H1 (cell line): ENCODE measurements around the gene LRRC10. TPM values are rescaled to one million over a fixed set of nuclear protein-coding genes. Genes with fewer than 3 reads are reported as not detected.

ENCODE experiments used
- CTCF ChIA-PET: fragments of 300-600 bp; sonication (Branson Sonifier 250); formaldehyde crosslinking; loops from one replicate; lab custom pipeline; 2021; ENCODE audit not compliant: partially characterized antibody; lab: Charles Lee
- POLR2A ChIA-PET: fragments of 300-600 bp; sonication (Branson Sonifier 250); formaldehyde crosslinking; loops from one replicate; lab custom pipeline; 2021; ENCODE audit warnings: inconsistent platforms; ENCODE audit not compliant: partially characterized antibody; lab: Charles Lee
- DNase-seq, 2 experiments: peaks; one replicate each; pipeline versions ENCODE4 v3.0.0 to v3.0.0-alpha.2; 2010 to 2022; ENCODE audit warnings: low spot score in 2 of 2, low read depth in 1 of 2, mixed read lengths in 1 of 2
- FAIRE-seq: peaks from 2 replicates; lab custom pipeline; 2011; peaks lifted over from hg19 to GRCh38; lab: Jason Lieb, UNC
- H2AFZ ChIP-seq: 2 replicates; pipeline ENCODE4 v1.8.1; 2012; ENCODE audit warnings: low read length, inconsistent platforms
- H2AK5ac ChIP-seq: 2 replicates; pipeline ENCODE4 v1.6.1; 2013; ENCODE audit warnings: low read depth, low read length
- H2BK120ac ChIP-seq: replicated peaks from 2 replicates; pipeline ENCODE3; 2013; ENCODE audit warnings: low read depth, low read length, inconsistent platforms
- H2BK12ac ChIP-seq: 2 replicates; pipeline ENCODE4 v1.6.1; 2013; ENCODE audit warnings: low read depth, low read length
- H2BK15ac ChIP-seq: 2 replicates; pipeline ENCODE4 v1.6.1; 2013; ENCODE audit warnings: low read length
- H2BK20ac ChIP-seq: 2 replicates; pipeline ENCODE4 v1.6.1; 2013; ENCODE audit warnings: low read length
- H2BK5ac ChIP-seq: 2 replicates; pipeline ENCODE4 v1.6.1; 2013; ENCODE audit warnings: low read depth, low read length
- H3K14ac ChIP-seq: 2 replicates; pipeline ENCODE4 v1.6.1; 2013; ENCODE audit warnings: inconsistent platforms; ENCODE audit not compliant: insufficient read length
- H3K18ac ChIP-seq: 2 replicates; pipeline ENCODE4 v1.6.1; 2013; ENCODE audit warnings: low read length; ENCODE audit errors: extremely low read depth
- H3K23ac ChIP-seq: 2 replicates; pipeline ENCODE4 v1.6.1; 2013; ENCODE audit warnings: inconsistent platforms; ENCODE audit not compliant: insufficient read length
- H3K23me2 ChIP-seq: 2 replicates; pipeline ENCODE4 v1.6.1; 2013; ENCODE audit warnings: low read depth, low read length
- H3K27ac ChIP-seq: 2 replicates; pipeline ENCODE4 v1.6.1; 2011; ENCODE audit warnings: low read depth, low read length, inconsistent platforms
- H3K27me3 ChIP-seq, 4 experiments: replicated peaks in 1 of 4; 1 replicate in 1 of 4; 2 replicates in 3 of 4; pipeline versions ENCODE4 v1.6.1 to v1.8.1; 2011 to 2013; ENCODE audit warnings: low read length in 3 of 4, mild to moderate bottlenecking in 3 of 4, inconsistent platforms in 2 of 4, mixed read lengths in 2 of 4, moderate library complexity in 1 of 4; ENCODE audit not compliant: control insufficient read depth in 3 of 4, insufficient read depth in 3 of 4; ENCODE audit errors: extremely low read depth in 1 of 4
- H3K36me3 ChIP-seq, 4 experiments: 2 replicates each; pipeline versions ENCODE4 v1.6.1 to v1.8.1; 2011 to 2013; ENCODE audit warnings: mild to moderate bottlenecking in 4 of 4, low read length in 3 of 4, moderate library complexity in 2 of 4, control low read depth in 1 of 4, inconsistent platforms in 1 of 4; ENCODE audit not compliant: insufficient read depth in 4 of 4, control insufficient read depth in 2 of 4
- H3K4ac ChIP-seq: replicated peaks from 2 replicates; pipeline ENCODE3; 2013; ENCODE audit warnings: low read length, low read depth, mixed read lengths, inconsistent platforms; ENCODE audit not compliant: insufficient read length
- H3K4me1 ChIP-seq, 4 experiments: replicated peaks in 1 of 4; 1 replicate in 1 of 4; 2 replicates in 3 of 4; pipeline versions ENCODE4 v1.6.1 to v1.8.1; 2011 to 2013; ENCODE audit warnings: low read length in 3 of 4, inconsistent platforms in 2 of 4, mixed read lengths in 1 of 4; ENCODE audit not compliant: insufficient read depth in 4 of 4, control insufficient read depth in 3 of 4
- H3K4me2 ChIP-seq, 2 experiments: 2 replicates each; pipeline versions ENCODE4 v1.6.1 to v1.8.1; 2011 to 2013; ENCODE audit warnings: low read depth in 2 of 2, low read length in 2 of 2, control low read depth in 1 of 2, inconsistent platforms in 1 of 2, mild to moderate bottlenecking in 1 of 2; ENCODE audit not compliant: insufficient read depth in 1 of 2
- H3K4me3 ChIP-seq, 4 experiments: fragments of 200-600, 300-600 bp in 1 of 4; sonication (generic), shearing (Covaris generic), sonication (Bioruptor Twin) in 1 of 4; 2 replicates each; pipeline versions ENCODE4 v1.5.1 to v1.8.1; 2011 to 2016; ENCODE audit warnings: low read length in 4 of 4, low read depth in 3 of 4, control low read depth in 2 of 4, inconsistent platforms in 2 of 4, mild to moderate bottlenecking in 2 of 4, mixed read lengths in 1 of 4, moderate library complexity in 1 of 4; ENCODE audit not compliant: insufficient read depth in 2 of 4; ENCODE audit errors: extremely low read depth in 1 of 4
- H3K56ac ChIP-seq: replicated peaks from 2 replicates; pipeline ENCODE3; 2013; ENCODE audit warnings: low read depth, mild to moderate bottlenecking, mixed read lengths, low read length, inconsistent platforms; ENCODE audit not compliant: insufficient read length
- H3K79me1 ChIP-seq: 2 replicates; pipeline ENCODE4 v1.6.1; 2013; ENCODE audit warnings: low read depth, low read length, control low read depth
- H3K79me2 ChIP-seq, 2 experiments: 2 replicates each; pipeline versions ENCODE4 v1.6.1 to v1.8.1; 2012 to 2013; ENCODE audit warnings: low read length in 2 of 2, mild to moderate bottlenecking in 2 of 2, inconsistent platforms in 1 of 2; ENCODE audit not compliant: insufficient read depth in 2 of 2, control insufficient read depth in 1 of 2
- H3K9ac ChIP-seq, 4 experiments: replicated peaks in 1 of 4; 1 replicate in 1 of 4; 2 replicates in 3 of 4; pipeline versions ENCODE4 v1.6.1 to v1.8.1; 2011 to 2013; ENCODE audit warnings: low read depth in 3 of 4, low read length in 3 of 4, control low read depth in 2 of 4, mild to moderate bottlenecking in 2 of 4, moderate library complexity in 2 of 4, inconsistent platforms in 1 of 4; ENCODE audit errors: extremely low read depth in 1 of 4
- H3K9me3 ChIP-seq, 2 experiments: 2 replicates each; pipeline versions ENCODE4 v1.6.1 to v1.8.1; 2012 to 2013; ENCODE audit warnings: mild to moderate bottlenecking in 2 of 2, moderate library complexity in 2 of 2, control low read depth in 1 of 2, inconsistent platforms in 1 of 2, low read depth in 1 of 2, low read length in 1 of 2, mixed read lengths in 1 of 2; ENCODE audit not compliant: insufficient read depth in 2 of 2
- H4K20me1 ChIP-seq, 2 experiments: replicated peaks in 1 of 2; 2 replicates each; pipeline versions ENCODE3 to v1.8.1; 2011 to 2013; ENCODE audit warnings: inconsistent platforms in 2 of 2, low read length in 2 of 2, mild to moderate bottlenecking in 1 of 2; ENCODE audit not compliant: insufficient read depth in 2 of 2, control insufficient read depth in 1 of 2
- H4K5ac ChIP-seq: 2 replicates; pipeline ENCODE4 v1.6.1; 2013; ENCODE audit warnings: low read length, low read depth, mixed read lengths, inconsistent platforms; ENCODE audit not compliant: insufficient read length
- H4K8ac ChIP-seq: 2 replicates; pipeline ENCODE4 v1.8.0; 2013; ENCODE audit warnings: mild to moderate bottlenecking, moderate library complexity, low read length, inconsistent platforms; ENCODE audit not compliant: insufficient read depth; ENCODE audit errors: extremely low read depth
- H4K91ac ChIP-seq: replicated peaks from 2 replicates; pipeline ENCODE3; 2013; ENCODE audit warnings: low read length, mixed read lengths, inconsistent platforms; ENCODE audit not compliant: insufficient read length
- ASH2L ChIP-seq: fragments of 200-600, 300-600 bp; sonication (generic); IDR thresholded peaks from one replicate; pipeline ENCODE4 v1.7.1; 2017; ENCODE audit warnings: low read length
- BCL11A ChIP-seq, 2 experiments: IDR thresholded peaks; one replicate each; pipeline ENCODE4 v1.6.1; 2011; ENCODE audit warnings: low read depth in 2 of 2, low read length in 2 of 2, mild to moderate bottlenecking in 2 of 2
- CREB1 ChIP-seq: IDR thresholded peaks from 2 replicates; pipeline ENCODE4 v1.6.1; 2012; ENCODE audit warnings: inconsistent platforms
- FOSL1 ChIP-seq: IDR thresholded peaks from 2 replicates; pipeline ENCODE4 v1.6.1; 2011; ENCODE audit warnings: mild to moderate bottlenecking, low read depth, low read length, moderate library complexity; ENCODE audit not compliant: insufficient read depth
- JUND ChIP-seq: IDR thresholded peaks from 2 replicates; pipeline ENCODE4 v1.6.1; 2011; ENCODE audit warnings: mild to moderate bottlenecking, improper control_type of control experiment, low read length
- KDM1A ChIP-seq: fragments of 200-600, 300-600 bp; sonication (generic); IDR thresholded peaks from 2 replicates; pipeline ENCODE4 v1.7.1; 2016; ENCODE audit warnings: mild to moderate bottlenecking, low read length, borderline replicate concordance
- SP2 ChIP-seq: IDR thresholded peaks from 2 replicates; pipeline ENCODE4 v1.6.1; 2012; ENCODE audit warnings: mild to moderate bottlenecking, low read length, inconsistent platforms
- SUZ12 ChIP-seq: fragments of 200-600 bp; sonication (generic); IDR thresholded peaks from 2 replicates; pipeline ENCODE4 v1.6.1; 2012; ENCODE audit warnings: mild to moderate bottlenecking, inconsistent platforms, low read length, moderate library complexity, mixed read lengths
- WGBS, 2 experiments: shearing (Covaris generic) in 1 of 2; methylation state at CpG; one replicate each; pipeline versions ENCODE4 v1.1.6 to v1.1.7; 2013 to 2015; ENCODE audit warnings: low lambda C conversion rate in 2 of 2, mixed read lengths in 2 of 2, inconsistent platforms in 1 of 2, low coverage in 1 of 2, missing lambda C conversion rate in 1 of 2; ENCODE audit not compliant: insufficient replicate concordance in 2 of 2, insufficient coverage in 1 of 2, insufficient read length in 1 of 2; ENCODE audit errors: extremely low coverage in 1 of 2, missing lambda C conversion rate in 1 of 2; 5-methylcytosine and 5-hydroxymethylcytosine counted together
- polyA plus RNA-seq, 7 experiments: library from polyadenylated mRNA; depleted of rRNA in 3 of 7; stranded (reverse) in 5 of 7; unstranded in 2 of 7; fragments of >200 nt in 5 of 7; fragments of 200-250 nt in 2 of 7; gene quantifications; 1 replicate in 5 of 7; 2 replicates in 1 of 7; 4 replicates in 1 of 7; pipeline versions ENCODE4 v1.2.1 to v1.2.3, GENCODE V29; 2011 to 2013; ENCODE audit warnings: missing spikeins in 2 of 7, mixed read lengths in 2 of 7
- total RNA-seq: library from RNA; stranded (reverse); fragmentation: NEBNext Ultra II Directional; extraction: Animal tissue kit (Norgen Biotek cat#: 25700); gene quantifications from 2 replicates; pipeline ENCODE4 v1.2.1, GENCODE V29; 2021
- TF ChIP-seq, protein P1 (sequence below), 3 experiments: IDR thresholded peaks; 1 replicate in 2 of 3; 2 replicates in 1 of 3; pipeline versions ENCODE4 v1.5.1 to v1.6.1; 2011; ENCODE audit warnings: low read length in 3 of 3, mild to moderate bottlenecking in 3 of 3, inconsistent platforms in 2 of 3, low read depth in 1 of 3, moderate library complexity in 1 of 3; ENCODE audit not compliant: insufficient read depth in 1 of 3; ENCODE audit errors: control extremely low read depth in 1 of 3

Gene LRRC10
- total and polyA plus RNA-seq, 2 of the 8 experiments (the other 6 are each of a cell fraction or from before 2014, with no cell fraction given) = not detected

DNA sequence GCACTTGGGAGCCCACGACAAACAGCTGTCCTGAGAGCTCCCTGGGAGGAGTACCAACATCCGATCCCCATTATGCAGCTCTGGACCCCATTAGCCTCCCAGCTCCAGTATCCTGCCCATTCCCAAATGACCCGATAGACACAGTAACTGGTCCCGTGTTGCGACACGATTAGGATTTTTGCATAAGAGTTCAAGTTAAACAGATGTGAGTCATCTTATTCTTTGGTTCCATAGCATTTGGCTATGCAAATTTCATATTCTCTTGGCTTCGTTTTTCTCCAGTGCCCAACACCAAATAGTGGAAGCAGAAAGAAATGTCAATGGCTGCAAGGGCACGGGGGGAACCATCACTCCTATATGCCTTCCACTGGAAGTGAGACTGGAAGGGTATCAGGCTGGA, 43.0 kb upstream of the LRRC10 start:
- Histone ChIP-seq H3K23me2 (no peaks in the 10 kb centered on the region), H2BK12ac (no peak overlapping the region), H4K91ac (no peak overlapping the region), H3K18ac (no peak overlapping the region), H3K27me3 (peaks cover 0 to 2% (median 0%) of the 10 kb centered on the region in 4 experiments; a peak in 2 of 7 replicates), H3K4me3 (no peak overlapping the region), H3K79me1 (no peaks in the 10 kb centered on the region), H3K79me2 (no peaks in the 10 kb centered on the region), H2AFZ (no peak overlapping the region), H4K20me1 (no peaks in the 10 kb centered on the region), H4K8ac (no peak overlapping the region), H3K4me1 (no peaks in the 10 kb centered on the region), H4K5ac (no peak overlapping the region), H3K27ac (no peak overlapping the region), H3K56ac (no peak overlapping the region), H2BK5ac (no peak overlapping the region), H3K23ac (no peak overlapping the region), H3K14ac (no peak overlapping the region), H3K36me3 (no peaks in the 10 kb centered on the region), H3K9ac (no peak overlapping the region), H2AK5ac (no peak overlapping the region), H2BK120ac (no peak overlapping the region), H2BK20ac (no peak overlapping the region), H3K4me2 (no peak overlapping the region), H3K4ac (no peak overlapping the region), H3K9me3 (no peaks in the 10 kb centered on the region), H2BK15ac (no peak overlapping the region)
- CTCF ChIA-PET = interaction anchor here (1.0 to 3.4 kb wide), 2 partner anchors 14 to 19 kb away, joined by 3 to 17 read pairs; no protein-coding TSS in a partner anchor
- WGBS, 2 experiments = 86% methylated on average over 8 of the region's 8 CpGs; no CpG with 5 or more reads in 1 of the 2 experiments
- FAIRE-seq = no peak
- POLR2A ChIA-PET = no interaction called here
- TF ChIP-seq SUZ12 = no peak
- no peak for TF ChIP-seq CREB1
- no peak for TF ChIP-seq JUND
- no peak for TF ChIP-seq KDM1A
- TF ChIP-seq SP2 = no peak
- TF ChIP-seq BCL11A (IDR thresholded peaks at IDR 0.05; ENCODE audit: low read depth in 2 of 2, low read length in 2 of 2) = no peak
- no peak for TF ChIP-seq ASH2L
- TF ChIP-seq, protein P1, sequence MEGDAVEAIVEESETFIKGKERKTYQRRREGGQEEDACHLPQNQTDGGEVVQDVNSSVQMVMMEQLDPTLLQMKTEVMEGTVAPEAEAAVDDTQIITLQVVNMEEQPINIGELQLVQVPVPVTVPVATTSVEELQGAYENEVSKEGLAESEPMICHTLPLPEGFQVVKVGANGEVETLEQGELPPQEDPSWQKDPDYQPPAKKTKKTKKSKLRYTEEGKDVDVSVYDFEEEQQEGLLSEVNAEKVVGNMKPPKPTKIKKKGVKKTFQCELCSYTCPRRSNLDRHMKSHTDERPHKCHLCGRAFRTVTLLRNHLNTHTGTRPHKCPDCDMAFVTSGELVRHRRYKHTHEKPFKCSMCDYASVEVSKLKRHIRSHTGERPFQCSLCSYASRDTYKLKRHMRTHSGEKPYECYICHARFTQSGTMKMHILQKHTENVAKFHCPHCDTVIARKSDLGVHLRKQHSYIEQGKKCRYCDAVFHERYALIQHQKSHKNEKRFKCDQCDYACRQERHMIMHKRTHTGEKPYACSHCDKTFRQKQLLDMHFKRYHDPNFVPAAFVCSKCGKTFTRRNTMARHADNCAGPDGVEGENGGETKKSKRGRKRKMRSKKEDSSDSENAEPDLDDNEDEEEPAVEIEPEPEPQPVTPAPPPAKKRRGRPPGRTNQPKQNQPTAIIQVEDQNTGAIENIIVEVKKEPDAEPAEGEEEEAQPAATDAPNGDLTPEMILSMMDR (IDR thresholded peaks at IDR 0.05; ENCODE audit: control extremely low read depth in 1 of 3, insufficient read depth in 1 of 3, low read depth in 1 of 3, low read length in 3 of 3) = no peak
- TF ChIP-seq FOSL1 = no peak
- no peak for DNase-seq
